Breast epithelium (tissue), 4 donors: ENCODE measurements around the gene ARID4B. TPM values are rescaled to one million over a fixed set of nuclear protein-coding genes. Genes with fewer than 3 reads are reported as not detected.

Experiments
- DNase-seq, 2 donors: peaks; one replicate each; pipeline ENCODE4 v3.0.0-alpha.2; 2019; ENCODE audit warnings: low spot score in 2 of 2
- H3K27ac ChIP-seq, 2 donors: fragments of 200-600 bp; sonication (generic) in 1 of 2; one replicate each; pipeline ENCODE4 v1.5.1; 2016 to 2019; ENCODE audit warnings: mild to moderate bottlenecking in 1 of 2
- H3K27me3 ChIP-seq, 2 donors: fragments of 200-600 bp; sonication (generic) in 1 of 2; one replicate each; pipeline versions ENCODE4 v1.5.1 to v1.6.0; 2017 to 2019; ENCODE audit warnings: control low read depth in 1 of 2, mild to moderate bottlenecking in 1 of 2
- H3K36me3 ChIP-seq: fragments of 200-600 bp; one replicate; pipeline ENCODE4 v1.5.1; 2019
- H3K4me1 ChIP-seq, 2 donors: fragments of 200-600 bp; sonication (generic); one replicate each; pipeline ENCODE4 v1.5.1; 2016 to 2019; ENCODE audit warnings: control low read depth in 1 of 2
- H3K4me3 ChIP-seq, 3 donors: fragments of 200-600 bp; sonication (generic); 1 replicate in 2 of 3; 2 replicates in 1 of 3; pipeline ENCODE4 v1.5.1; 2016 to 2019; ENCODE audit warnings: mild to moderate bottlenecking in 3 of 3, moderate library complexity in 2 of 3
- H3K9me3 ChIP-seq, 2 donors: fragments of 200-600 bp; sonication (generic) in 1 of 2; one replicate each; pipeline ENCODE4 v1.5.1; 2016 to 2019; ENCODE audit warnings: control low read depth in 1 of 2
- POLR2A ChIP-seq: fragments of 450-650 bp; IDR thresholded peaks from one replicate; pipeline ENCODE4 v1.6.1; 2016; ENCODE audit warnings: antibody characterized with exemption, mild to moderate bottlenecking, moderate library complexity
- POLR2AphosphoS5 ChIP-seq, 3 donors: sonication (generic); formaldehyde crosslinking; IDR thresholded peaks; one replicate each; pipeline ENCODE4 v1.6.1; 2017; ENCODE audit warnings: antibody characterized with exemption in 3 of 3
- intact Hi-C: fragments of 100-400 bp; cut with DNase I; formaldehyde crosslinking; loops from one replicate; pipeline ENCODE4 v1.15.1; 2023; ENCODE audit warnings: low total_unique reads
- total RNA-seq, 3 donors: library from RNA; depleted of rRNA; stranded (reverse); fragments of >200 nt; gene quantifications; one replicate each; pipeline ENCODE4 v1.1.0, GENCODE V29; 2016
- TF ChIP-seq, protein P1 (sequence below), 3 donors: fragments of 450-650 bp; IDR thresholded peaks; one replicate each; pipeline ENCODE4 v1.5.1; 2016 to 2017; ENCODE audit warnings: antibody characterized with exemption in 3 of 3, mild to moderate bottlenecking in 3 of 3, moderate library complexity in 3 of 3

ARID4B gene
- total RNA-seq, 3 donors from 2014 or later = 34.4 to 91.6 (median 76.7) TPM

DNA sequence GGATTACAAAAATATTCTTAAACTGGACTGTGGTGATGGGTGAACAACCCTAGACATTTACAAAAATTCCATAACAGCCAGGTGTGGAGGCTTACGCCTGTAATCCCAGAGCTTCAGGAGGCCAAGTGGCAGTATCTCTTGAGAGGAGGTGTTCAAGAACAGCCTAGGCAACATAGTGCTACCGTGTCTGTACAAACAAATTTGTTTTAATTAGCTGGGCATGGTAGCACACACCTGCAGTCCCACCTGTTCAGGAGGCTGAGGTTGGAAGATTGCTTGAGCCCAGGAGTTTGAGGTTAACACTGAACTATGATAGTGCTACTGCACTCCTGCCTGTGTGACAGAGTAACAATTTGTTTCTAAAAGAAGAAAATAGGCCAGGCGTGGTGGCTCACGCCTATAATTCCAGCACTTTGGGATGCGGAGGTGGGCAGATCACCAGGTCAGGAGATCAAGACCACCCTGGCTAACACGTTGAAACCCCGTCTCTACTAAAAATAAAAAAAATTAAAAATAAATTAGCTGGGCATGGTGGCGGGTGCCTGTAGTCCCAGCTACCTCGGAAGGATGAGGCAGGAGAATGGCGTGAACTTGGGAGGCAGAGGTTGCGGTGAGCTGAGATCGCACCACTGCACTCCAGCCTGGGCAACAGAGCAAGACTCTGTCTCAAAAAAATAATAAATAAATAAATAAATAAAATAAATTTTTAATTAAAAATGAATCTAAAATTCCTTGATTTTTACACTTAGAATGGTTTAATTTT, 37.1 kb downstream of the ARID4B start:
- Histone ChIP-seq H3K4me3 (no peak overlapping the region), H3K9me3 (no peaks in the 10 kb centered on the region), H3K36me3 (no peaks in the 10 kb centered on the region), H3K4me1 (peaks cover 0 to 4% of the 10 kb centered on the region in 2 donors), H3K27me3 (no peaks in the 10 kb centered on the region), H3K27ac (no peak overlapping the region)
- TF ChIP-seq, protein P1, sequence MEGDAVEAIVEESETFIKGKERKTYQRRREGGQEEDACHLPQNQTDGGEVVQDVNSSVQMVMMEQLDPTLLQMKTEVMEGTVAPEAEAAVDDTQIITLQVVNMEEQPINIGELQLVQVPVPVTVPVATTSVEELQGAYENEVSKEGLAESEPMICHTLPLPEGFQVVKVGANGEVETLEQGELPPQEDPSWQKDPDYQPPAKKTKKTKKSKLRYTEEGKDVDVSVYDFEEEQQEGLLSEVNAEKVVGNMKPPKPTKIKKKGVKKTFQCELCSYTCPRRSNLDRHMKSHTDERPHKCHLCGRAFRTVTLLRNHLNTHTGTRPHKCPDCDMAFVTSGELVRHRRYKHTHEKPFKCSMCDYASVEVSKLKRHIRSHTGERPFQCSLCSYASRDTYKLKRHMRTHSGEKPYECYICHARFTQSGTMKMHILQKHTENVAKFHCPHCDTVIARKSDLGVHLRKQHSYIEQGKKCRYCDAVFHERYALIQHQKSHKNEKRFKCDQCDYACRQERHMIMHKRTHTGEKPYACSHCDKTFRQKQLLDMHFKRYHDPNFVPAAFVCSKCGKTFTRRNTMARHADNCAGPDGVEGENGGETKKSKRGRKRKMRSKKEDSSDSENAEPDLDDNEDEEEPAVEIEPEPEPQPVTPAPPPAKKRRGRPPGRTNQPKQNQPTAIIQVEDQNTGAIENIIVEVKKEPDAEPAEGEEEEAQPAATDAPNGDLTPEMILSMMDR (IDR thresholded peaks at IDR 0.05) = no peak
- TF ChIP-seq POLR2AphosphoS5 (IDR thresholded peaks at IDR 0.05) (no peak), POLR2A (no peak)
- intact Hi-C loops = no loop called here
- DNase-seq = no peak

DNA sequence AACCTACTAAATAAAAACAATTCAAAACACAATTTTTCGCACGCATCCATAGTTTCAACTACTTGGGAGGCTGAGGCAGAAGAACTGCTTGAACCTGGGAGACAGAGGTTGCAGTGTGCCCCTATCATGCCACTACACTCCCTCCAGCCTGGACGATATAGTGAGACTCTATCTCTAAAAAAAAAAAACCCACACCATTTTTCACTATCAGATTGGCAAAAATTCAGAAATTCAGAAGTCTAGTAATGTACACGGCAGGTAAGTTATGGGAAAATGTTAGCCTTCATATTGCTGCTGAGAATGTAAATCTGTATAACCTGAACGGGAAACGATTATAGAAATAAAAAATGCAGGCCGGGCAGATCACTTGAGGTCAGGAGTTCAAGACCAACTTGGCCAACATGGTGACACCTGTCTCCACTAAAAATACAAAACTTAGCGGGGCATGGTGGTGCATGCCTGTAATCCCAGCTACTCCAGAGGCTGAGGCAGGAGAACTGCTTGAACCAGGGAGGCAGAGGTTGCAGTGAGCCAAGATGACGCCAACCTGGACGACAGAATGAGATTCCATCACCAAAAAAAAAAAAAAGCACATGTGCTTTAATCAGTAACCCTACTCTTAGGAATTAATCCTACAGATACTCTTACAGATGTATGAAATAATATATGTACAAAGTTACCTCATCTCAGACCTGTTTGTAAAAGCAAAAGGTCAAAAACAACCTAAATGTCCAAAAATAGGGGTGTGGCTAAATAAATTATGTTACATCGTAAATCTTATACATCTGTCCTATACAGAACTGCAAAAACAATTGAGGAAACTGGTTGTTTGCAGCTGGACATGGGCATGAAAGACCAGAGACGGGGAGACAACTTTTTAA, 37.9 kb downstream of the ARID4B start:
- Histone ChIP-seq H3K9me3 (no peaks in the 10 kb centered on the region), H3K27me3 (no peaks in the 10 kb centered on the region), H3K36me3 (no peaks in the 10 kb centered on the region), H3K27ac (no peak overlapping the region), H3K4me3 (no peak overlapping the region), H3K4me1 (peaks cover 0 to 4% of the 10 kb centered on the region in 2 donors)
- intact Hi-C loops = no loop called here
- TF ChIP-seq POLR2A (no peak), POLR2AphosphoS5 (IDR thresholded peaks at IDR 0.05) (no peak)
- TF ChIP-seq, protein P1 (IDR thresholded peaks at IDR 0.05) = no peak
- DNase-seq = no peak

DNA sequence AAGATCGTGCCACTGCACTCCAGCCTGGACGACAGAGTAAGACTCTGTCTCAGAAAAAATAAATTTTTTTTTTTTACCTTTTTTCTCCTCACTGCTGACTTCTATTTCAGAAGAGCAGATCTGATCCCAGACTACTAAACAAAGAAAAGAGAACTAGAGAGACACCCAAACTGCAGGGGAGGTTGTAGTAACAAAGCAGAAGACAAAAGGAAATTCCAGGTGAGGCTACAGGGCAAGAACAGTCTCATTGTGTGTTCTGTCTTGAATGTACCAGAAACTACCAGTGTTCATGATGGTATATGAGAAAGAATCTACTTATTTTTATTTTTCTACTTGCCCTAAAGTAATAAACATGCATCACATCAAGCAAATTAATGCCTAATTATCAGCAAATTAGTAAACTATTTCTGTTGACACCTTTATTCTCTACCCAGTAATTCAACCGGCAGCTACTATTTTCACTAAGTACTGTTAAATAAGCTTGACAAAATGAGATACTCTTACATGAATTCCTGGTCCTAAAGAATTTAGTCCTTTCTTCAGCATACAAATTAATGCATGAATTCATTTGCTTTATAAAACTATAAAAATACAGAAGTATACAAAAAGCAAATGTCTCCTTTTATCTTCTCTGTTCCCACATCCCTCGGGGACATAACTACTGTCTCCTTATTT, 40.6 kb downstream of the ARID4B start:
- Histone ChIP-seq H3K36me3 (no peaks in the 10 kb centered on the region), H3K4me1 (peaks cover 0 to 4% of the 10 kb centered on the region in 2 donors)
- intact Hi-C loops = no loop called here

DNA sequence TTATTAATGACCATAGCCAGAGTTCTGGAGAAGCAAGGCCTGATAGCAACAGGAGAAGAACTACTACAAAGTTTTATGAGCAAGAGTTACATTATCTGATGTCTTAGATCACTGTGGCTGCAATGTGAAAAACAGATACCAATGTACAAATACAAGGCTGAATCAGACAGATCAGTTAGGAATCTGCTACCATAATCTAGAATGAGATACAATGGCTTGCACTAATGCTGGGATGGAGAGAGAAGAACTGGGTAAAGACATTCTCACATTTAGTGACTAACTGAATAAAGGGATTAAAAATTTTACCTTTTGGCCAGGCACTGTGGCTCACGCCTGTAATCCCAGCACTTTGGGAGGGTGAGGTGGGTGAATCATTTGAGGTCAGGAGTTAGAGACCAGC, 41.3 kb downstream of the ARID4B start:
- Histone ChIP-seq H3K4me3 (no peak overlapping the region), H3K4me1 (peaks cover 0 to 4% of the 10 kb centered on the region in 2 donors), H3K36me3 (no peaks in the 10 kb centered on the region), H3K27ac (no peak overlapping the region), H3K27me3 (no peaks in the 10 kb centered on the region), H3K9me3 (no peaks in the 10 kb centered on the region)
- DNase-seq = no peak
- TF ChIP-seq POLR2AphosphoS5 (IDR thresholded peaks at IDR 0.05) (no peak), POLR2A (no peak)
- TF ChIP-seq, protein P1 (IDR thresholded peaks at IDR 0.05) = no peak
- intact Hi-C loops = no loop called here

More for the DNA sequence above, 40.6 kb downstream of the ARID4B start:
- DNase-seq = no peak
- no peak overlapping the region for H3K4me3 ChIP-seq
- no peak overlapping the region for H3K27ac ChIP-seq
- H3K27me3 ChIP-seq = no peaks in the 10 kb centered on the region
- H3K9me3 ChIP-seq = no peaks in the 10 kb centered on the region
- TF ChIP-seq POLR2A (no peak), POLR2AphosphoS5 (IDR thresholded peaks at IDR 0.05) (no peak)
- TF ChIP-seq, protein P1 (IDR thresholded peaks at IDR 0.05) = no peak
